Prostate gland (tissue), 2 donors: Measurements from ENCODE around the gene ZMPSTE24.

ENCODE experiments used
- POLR2A ChIP-seq: fragments of 450-650 bp; IDR thresholded peaks from one replicate; pipeline ENCODE4 v1.6.1; 2016; ENCODE audit warnings: antibody characterized with exemption, mild to moderate bottlenecking
- TF ChIP-seq, protein P1 (sequence below), 4 experiments: fragments of 200-600 bp in 2 of 4; fragments of 450-650 bp in 2 of 4; sonication (generic) in 2 of 4; IDR thresholded peaks; 1 replicate in 3 of 4; 2 replicates in 1 of 4; pipeline ENCODE4 v1.5.1; 2016 to 2019; ENCODE audit warnings: antibody characterized with exemption in 4 of 4, mild to moderate bottlenecking in 2 of 4, moderate library complexity in 2 of 4

DNA sequence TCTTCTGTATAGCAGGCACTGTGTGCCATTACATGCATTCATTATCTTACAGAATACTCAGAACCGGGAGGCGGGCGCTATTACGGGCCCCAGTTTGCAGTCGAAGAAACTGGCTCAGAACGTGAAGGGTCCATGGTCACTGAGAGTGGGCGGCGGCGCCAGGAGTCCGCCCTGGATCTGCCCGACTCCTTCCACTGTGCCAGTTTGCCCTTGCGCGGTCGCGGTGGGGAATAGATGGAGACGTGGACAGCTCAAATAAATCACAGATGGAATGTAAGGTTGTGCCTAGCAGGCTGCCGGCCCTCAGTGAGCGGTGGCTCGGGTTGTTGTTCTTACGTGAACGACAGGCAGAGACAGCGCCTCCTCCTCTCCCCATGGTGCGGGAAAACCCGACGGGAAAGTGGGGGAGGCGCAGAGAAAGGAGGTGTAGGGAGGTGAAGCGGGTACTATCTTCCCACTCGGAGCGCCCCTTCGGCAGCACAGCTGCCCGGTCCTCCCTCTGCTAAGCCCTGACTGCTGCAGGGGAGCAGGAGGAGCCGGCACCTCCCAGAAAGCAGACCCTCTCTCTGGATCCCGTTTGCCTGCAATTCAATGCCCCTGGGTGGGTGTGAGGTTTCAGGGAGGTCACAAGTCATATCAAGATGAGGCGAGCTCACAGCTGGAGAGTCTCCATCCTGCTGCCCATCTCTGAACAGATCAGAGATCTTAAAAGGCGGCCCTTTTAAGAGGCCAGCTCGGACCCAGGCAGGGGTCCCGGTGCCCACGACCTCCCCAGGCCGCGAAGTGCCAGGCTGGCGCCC, 58.0 kb downstream of the ZMPSTE24 start:
- TF ChIP-seq, protein P1, sequence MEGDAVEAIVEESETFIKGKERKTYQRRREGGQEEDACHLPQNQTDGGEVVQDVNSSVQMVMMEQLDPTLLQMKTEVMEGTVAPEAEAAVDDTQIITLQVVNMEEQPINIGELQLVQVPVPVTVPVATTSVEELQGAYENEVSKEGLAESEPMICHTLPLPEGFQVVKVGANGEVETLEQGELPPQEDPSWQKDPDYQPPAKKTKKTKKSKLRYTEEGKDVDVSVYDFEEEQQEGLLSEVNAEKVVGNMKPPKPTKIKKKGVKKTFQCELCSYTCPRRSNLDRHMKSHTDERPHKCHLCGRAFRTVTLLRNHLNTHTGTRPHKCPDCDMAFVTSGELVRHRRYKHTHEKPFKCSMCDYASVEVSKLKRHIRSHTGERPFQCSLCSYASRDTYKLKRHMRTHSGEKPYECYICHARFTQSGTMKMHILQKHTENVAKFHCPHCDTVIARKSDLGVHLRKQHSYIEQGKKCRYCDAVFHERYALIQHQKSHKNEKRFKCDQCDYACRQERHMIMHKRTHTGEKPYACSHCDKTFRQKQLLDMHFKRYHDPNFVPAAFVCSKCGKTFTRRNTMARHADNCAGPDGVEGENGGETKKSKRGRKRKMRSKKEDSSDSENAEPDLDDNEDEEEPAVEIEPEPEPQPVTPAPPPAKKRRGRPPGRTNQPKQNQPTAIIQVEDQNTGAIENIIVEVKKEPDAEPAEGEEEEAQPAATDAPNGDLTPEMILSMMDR (IDR thresholded peaks at IDR 0.05) = no peak
- no peak for TF ChIP-seq POLR2A
